ENCODE measurements around the gene ZNRF1. TPM values are rescaled to one million over a fixed set of nuclear protein-coding genes. Genes with fewer than 3 reads are reported as not detected.

The ZNRF1 gene
- total and polyA plus RNA-seq, 2 of the 8 experiments (the other 6 are each of a cell fraction or from before 2014, with no cell fraction given) = 33.5 to 52.9 TPM

DNA sequence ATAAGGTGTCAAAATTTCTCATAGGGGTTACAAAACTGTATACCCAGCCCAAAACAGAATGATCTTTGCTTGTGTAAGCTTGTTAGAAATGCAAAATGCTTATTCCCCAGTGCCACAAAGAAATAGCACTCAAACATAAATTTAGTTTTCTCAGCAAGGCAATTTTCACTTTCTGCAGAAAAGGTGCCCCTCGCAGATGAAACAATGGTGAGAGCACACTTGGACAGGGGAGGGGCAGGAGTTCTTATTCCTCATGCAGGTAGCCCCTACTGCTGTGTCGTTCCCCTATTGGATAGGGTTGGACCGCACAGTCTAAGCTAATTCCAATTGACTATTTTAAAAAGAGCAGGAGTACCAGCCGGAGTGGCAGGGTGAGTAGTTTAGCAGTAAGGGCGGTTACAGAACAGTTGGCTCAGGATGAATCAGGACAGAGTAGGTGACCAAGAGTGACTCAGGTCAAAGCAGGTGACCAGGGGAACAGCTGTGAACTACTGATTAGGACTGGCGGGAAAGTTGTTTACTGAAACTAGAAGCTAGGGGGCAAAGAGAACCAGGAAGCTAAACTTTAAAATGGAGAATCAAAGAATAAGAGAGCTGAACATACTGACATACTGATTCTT lies 123.2 kb downstream of the ZNRF1 start:
- CTCF ChIA-PET (ENCODE audit: partially characterized antibody) = interaction anchor here (1.0 to 16.3 kb wide), 12 partner anchors 9 to 260 kb away, joined by 3 to 171 read pairs (median 4); partner anchors contain the start of gene ZNRF1
- 85% methylated on average over 6 of the region's 6 CpGs; no CpG with 5 or more reads in 1 of the 2 experiments for WGBS, 2 experiments (ENCODE audit: extremely low coverage in 1 of 2, insufficient coverage in 1 of 2, insufficient read length in 1 of 2, insufficient replicate concordance in 2 of 2, low coverage in 1 of 2, low lambda C conversion rate in 2 of 2, missing lambda C conversion rate in 1 of 2)
- Histone ChIP-seq H3K27ac (ENCODE audit: low read depth, low read length) (no peak overlapping the region), H3K4me3 (ENCODE audit: extremely low read depth in 1 of 4, insufficient read depth in 2 of 4, low read depth in 3 of 4, low read length in 4 of 4) (no peak overlapping the region), H3K4me2 (ENCODE audit: insufficient read depth in 1 of 2, low read depth in 2 of 2, low read length in 2 of 2) (no peak overlapping the region), H3K36me3 (ENCODE audit: control insufficient read depth in 2 of 4, insufficient read depth in 4 of 4, low read length in 3 of 4) (no peaks in the 10 kb centered on the region), H4K5ac (ENCODE audit: insufficient read length, low read depth, low read length) (no peak overlapping the region), H3K56ac (replicated peaks; ENCODE audit: insufficient read length, low read depth, low read length) (no peak overlapping the region), H3K79me2 (ENCODE audit: control insufficient read depth in 1 of 2, insufficient read depth in 2 of 2, low read length in 2 of 2) (no peaks in the 10 kb centered on the region), H3K27me3 (replicated peaks in 1 of 4; ENCODE audit: control insufficient read depth in 3 of 4, extremely low read depth in 1 of 4, insufficient read depth in 3 of 4, low read length in 3 of 4) (no peaks in the 10 kb centered on the region), H2BK5ac (ENCODE audit: low read depth, low read length) (peak overlapping the region; percentile 4; the same call in 1 of the 2 replicates), H3K4ac (replicated peaks; ENCODE audit: insufficient read length, low read depth, low read length) (no peak overlapping the region), H4K91ac (replicated peaks; ENCODE audit: insufficient read length, low read length) (no peak overlapping the region), H3K9ac (replicated peaks in 1 of 4; ENCODE audit: extremely low read depth in 1 of 4, low read depth in 3 of 4, low read length in 3 of 4) (no peak overlapping the region), H2BK120ac (replicated peaks; ENCODE audit: low read depth, low read length) (no peak overlapping the region), H3K23me2 (ENCODE audit: low read depth, low read length) (no peaks in the 10 kb centered on the region), H3K9me3 (ENCODE audit: insufficient read depth in 2 of 2, low read depth in 1 of 2, low read length in 1 of 2) (peaks cover under 1 to 4% of the 10 kb centered on the region in 2 experiments; a peak in 2 of 4 replicates), H3K4me1 (replicated peaks in 1 of 4; ENCODE audit: control insufficient read depth in 3 of 4, insufficient read depth in 4 of 4, low read length in 3 of 4) (peaks cover 4 to 9% (median 6%) of the 10 kb centered on the region in 4 experiments; a peak in 6 of 7 replicates), H2BK20ac (ENCODE audit: low read length) (no peak overlapping the region), H3K14ac (ENCODE audit: insufficient read length) (no peak overlapping the region), H2AFZ (ENCODE audit: low read length) (no peak overlapping the region), H2BK12ac (ENCODE audit: low read depth, low read length) (no peak overlapping the region), H2AK5ac (ENCODE audit: low read depth, low read length) (no peak overlapping the region; the same call in 1 of the 2 replicates), H3K23ac (ENCODE audit: insufficient read length) (no peak overlapping the region), H4K8ac (ENCODE audit: extremely low read depth, insufficient read depth, low read length) (no peak overlapping the region), H4K20me1 (replicated peaks in 1 of 2; ENCODE audit: control insufficient read depth in 1 of 2, insufficient read depth in 2 of 2, low read length in 2 of 2) (no peaks in the 10 kb centered on the region), H2BK15ac (ENCODE audit: low read length) (no peak overlapping the region), H3K79me1 (ENCODE audit: low read depth, low read length) (no peaks in the 10 kb centered on the region), H3K18ac (ENCODE audit: extremely low read depth, low read length) (no peak overlapping the region)
- no peak for DNase-seq (ENCODE audit: low read depth in 1 of 2, low spot score in 2 of 2)
- TF ChIP-seq, protein P1, sequence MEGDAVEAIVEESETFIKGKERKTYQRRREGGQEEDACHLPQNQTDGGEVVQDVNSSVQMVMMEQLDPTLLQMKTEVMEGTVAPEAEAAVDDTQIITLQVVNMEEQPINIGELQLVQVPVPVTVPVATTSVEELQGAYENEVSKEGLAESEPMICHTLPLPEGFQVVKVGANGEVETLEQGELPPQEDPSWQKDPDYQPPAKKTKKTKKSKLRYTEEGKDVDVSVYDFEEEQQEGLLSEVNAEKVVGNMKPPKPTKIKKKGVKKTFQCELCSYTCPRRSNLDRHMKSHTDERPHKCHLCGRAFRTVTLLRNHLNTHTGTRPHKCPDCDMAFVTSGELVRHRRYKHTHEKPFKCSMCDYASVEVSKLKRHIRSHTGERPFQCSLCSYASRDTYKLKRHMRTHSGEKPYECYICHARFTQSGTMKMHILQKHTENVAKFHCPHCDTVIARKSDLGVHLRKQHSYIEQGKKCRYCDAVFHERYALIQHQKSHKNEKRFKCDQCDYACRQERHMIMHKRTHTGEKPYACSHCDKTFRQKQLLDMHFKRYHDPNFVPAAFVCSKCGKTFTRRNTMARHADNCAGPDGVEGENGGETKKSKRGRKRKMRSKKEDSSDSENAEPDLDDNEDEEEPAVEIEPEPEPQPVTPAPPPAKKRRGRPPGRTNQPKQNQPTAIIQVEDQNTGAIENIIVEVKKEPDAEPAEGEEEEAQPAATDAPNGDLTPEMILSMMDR (IDR thresholded peaks at IDR 0.05; ENCODE audit: control extremely low read depth in 1 of 3, insufficient read depth in 1 of 3, low read depth in 1 of 3, low read length in 3 of 3) = no peak
- 0 out of 2 replicates have a peak, but pooled peaks have one; percentile 20 for TF ChIP-seq MAFK (IDR thresholded peaks at IDR 0.05; ENCODE audit: low read depth, low read length)
- no peak for TF ChIP-seq RBBP5 (IDR thresholded peaks at IDR 0.05; ENCODE audit: borderline replicate concordance, low read depth, low read length)
- POLR2A ChIA-PET (ENCODE audit: partially characterized antibody) = interaction anchor here (0.9 to 5.7 kb wide), 5 partner anchors 9 to 124 kb away, joined by 3 to 37 read pairs (median 3); partner anchors contain the start of gene ZNRF1
- no peak for FAIRE-seq

Data from H1 (cell line).